Measurements from ENCODE around the gene BRI3BP.

The BRI3BP gene

DNA sequence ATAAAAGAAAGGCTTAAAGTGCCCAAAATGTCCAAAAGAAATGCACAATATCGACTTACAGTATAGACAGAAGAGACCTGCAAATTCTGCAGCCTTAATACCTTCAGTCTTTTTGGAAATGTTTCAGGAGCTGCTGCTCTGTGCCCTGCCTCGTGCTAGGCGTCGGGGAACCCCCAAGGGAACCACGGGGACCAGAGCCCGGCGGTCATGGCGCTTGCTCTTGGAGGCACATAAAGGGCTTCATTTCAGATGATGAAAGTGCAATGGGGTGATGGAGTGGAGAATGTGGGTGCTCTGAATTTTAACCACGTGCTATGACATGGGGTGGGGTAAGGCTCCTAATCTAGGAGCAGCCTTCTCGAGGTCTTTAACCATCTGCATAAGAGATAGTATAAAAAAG lies 57.0 kb downstream of the BRI3BP start:
- TF ChIP-seq, protein P1, sequence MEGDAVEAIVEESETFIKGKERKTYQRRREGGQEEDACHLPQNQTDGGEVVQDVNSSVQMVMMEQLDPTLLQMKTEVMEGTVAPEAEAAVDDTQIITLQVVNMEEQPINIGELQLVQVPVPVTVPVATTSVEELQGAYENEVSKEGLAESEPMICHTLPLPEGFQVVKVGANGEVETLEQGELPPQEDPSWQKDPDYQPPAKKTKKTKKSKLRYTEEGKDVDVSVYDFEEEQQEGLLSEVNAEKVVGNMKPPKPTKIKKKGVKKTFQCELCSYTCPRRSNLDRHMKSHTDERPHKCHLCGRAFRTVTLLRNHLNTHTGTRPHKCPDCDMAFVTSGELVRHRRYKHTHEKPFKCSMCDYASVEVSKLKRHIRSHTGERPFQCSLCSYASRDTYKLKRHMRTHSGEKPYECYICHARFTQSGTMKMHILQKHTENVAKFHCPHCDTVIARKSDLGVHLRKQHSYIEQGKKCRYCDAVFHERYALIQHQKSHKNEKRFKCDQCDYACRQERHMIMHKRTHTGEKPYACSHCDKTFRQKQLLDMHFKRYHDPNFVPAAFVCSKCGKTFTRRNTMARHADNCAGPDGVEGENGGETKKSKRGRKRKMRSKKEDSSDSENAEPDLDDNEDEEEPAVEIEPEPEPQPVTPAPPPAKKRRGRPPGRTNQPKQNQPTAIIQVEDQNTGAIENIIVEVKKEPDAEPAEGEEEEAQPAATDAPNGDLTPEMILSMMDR (IDR thresholded peaks at IDR 0.05; ENCODE audit: unreplicated experiment in 3 of 3) = no peak
- H3K9me3 Mint-ChIP-seq = no peaks in the 10 kb centered on the region
- H3K4me3 Mint-ChIP-seq = no peak overlapping the region
- no peak overlapping the region for H3K27ac Mint-ChIP-seq
- H3K27me3 Mint-ChIP-seq (ENCODE audit: low read depth) = no peaks in the 10 kb centered on the region
- H3K36me3 Mint-ChIP-seq (ENCODE audit: low read depth) = no peaks in the 10 kb centered on the region
- no peaks in the 10 kb centered on the region for H3K4me1 Mint-ChIP-seq

DNA sequence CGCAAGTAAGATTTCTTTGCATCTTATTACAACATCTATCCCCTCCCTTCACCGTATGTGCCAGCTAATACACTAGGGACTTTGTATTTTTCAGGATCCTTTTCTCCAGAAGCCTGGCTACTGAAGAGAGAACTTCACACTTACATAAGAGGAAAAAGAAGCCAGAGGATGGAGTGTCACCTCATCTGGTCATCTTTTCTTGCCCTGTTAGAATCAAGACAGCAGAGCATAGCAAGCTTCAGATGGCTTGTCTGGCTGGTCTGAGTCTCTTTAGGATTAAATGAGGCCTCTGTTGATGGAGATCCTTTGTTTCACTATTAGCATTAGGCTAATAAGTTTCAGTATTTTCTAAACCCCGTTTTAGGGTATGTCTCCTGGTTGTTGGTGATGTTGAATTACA lies 57.4 kb downstream of the BRI3BP start:
- no peak overlapping the region for H3K4me3 Mint-ChIP-seq
- TF ChIP-seq, protein P1 (IDR thresholded peaks at IDR 0.05; ENCODE audit: unreplicated experiment in 3 of 3) = no peak
- no peaks in the 10 kb centered on the region for H3K27me3 Mint-ChIP-seq (ENCODE audit: low read depth)
- no peaks in the 10 kb centered on the region for H3K9me3 Mint-ChIP-seq
- no peaks in the 10 kb centered on the region for H3K36me3 Mint-ChIP-seq (ENCODE audit: low read depth)
- no peak overlapping the region for H3K27ac Mint-ChIP-seq
- H3K4me1 Mint-ChIP-seq = no peaks in the 10 kb centered on the region

DNA sequence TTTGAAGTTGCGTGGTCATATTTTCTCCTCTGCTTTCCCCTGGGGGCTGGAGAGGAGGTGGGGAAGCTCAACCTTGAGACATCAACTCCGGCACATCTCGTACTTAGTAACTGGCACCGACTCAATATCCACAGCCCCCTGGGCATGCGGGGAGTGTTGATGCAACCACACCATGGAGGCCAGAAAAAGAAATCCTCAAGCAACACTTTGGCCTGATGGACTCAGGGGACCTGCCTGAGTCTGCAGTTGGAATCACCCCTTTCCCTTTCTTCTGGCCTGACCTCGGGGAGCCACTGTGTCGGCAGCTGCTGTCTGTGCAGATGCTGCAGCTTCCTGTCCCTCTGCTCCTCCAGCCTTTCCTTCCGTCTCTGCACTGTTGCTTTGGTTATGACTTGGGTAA lies 60.4 kb downstream of the BRI3BP start:
- no peaks in the 10 kb centered on the region for H3K27me3 Mint-ChIP-seq (ENCODE audit: low read depth)
- no peak overlapping the region for H3K27ac Mint-ChIP-seq
- H3K9me3 Mint-ChIP-seq = no peaks in the 10 kb centered on the region
- TF ChIP-seq, protein P1 (IDR thresholded peaks at IDR 0.05; ENCODE audit: unreplicated experiment in 3 of 3) = no peak
- no peaks in the 10 kb centered on the region for H3K4me1 Mint-ChIP-seq
- no peaks in the 10 kb centered on the region for H3K36me3 Mint-ChIP-seq (ENCODE audit: low read depth)
- H3K4me3 Mint-ChIP-seq = no peak overlapping the region

DNA sequence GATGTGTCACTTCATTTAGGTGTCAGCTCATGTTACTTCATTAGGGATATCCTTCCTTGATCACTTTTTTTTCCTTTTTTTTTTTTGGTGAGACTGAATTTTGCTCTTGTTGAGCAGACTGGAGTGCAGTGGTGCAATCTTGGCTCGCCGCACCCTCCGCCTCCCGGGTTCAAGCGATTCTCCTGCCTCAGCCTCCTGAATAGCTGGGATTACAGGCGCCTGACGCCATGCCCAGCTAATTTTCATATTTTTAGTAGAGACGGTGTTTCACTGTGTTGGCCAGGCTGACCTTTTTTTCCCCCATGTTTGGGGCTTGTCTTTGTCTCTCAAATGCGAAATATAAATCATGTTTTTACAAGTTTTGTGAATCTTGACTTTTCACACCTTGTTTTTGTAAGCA lies 62.1 kb downstream of the BRI3BP start:
- Mint-ChIP-seq H3K9me3 (peaks cover 7% of the 10 kb centered on the region), H3K4me3 (no peak overlapping the region), H3K27me3 (ENCODE audit: low read depth) (peaks cover 5% of the 10 kb centered on the region), H3K4me1 (no peaks in the 10 kb centered on the region), H3K36me3 (ENCODE audit: low read depth) (no peaks in the 10 kb centered on the region), H3K27ac (no peak overlapping the region)
- TF ChIP-seq, protein P1 (IDR thresholded peaks at IDR 0.05; ENCODE audit: unreplicated experiment in 3 of 3) = no peak

DNA sequence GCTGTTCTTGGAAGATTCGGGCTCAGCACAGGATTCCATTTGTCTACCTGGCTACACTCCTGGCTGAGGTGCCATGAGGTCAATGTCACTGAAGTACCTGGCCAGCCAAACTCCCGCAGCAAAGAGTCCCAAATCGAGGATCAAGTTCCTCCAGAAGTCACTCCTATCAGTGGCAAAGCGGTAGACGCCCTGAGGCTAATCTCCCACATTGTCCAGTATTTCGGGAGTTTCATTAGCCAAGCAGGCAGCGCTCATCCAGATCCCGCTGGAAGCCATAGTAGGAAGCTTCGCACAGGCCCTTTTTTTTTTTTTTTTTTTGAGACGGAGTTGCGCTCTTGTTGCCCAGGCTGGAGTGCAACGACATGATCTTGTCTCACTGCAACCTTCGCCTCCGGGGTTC lies 62.9 kb downstream of the BRI3BP start:
- Mint-ChIP-seq H3K4me1 (no peaks in the 10 kb centered on the region), H3K27ac (no peak overlapping the region), H3K27me3 (ENCODE audit: low read depth) (peaks cover 5% of the 10 kb centered on the region), H3K4me3 (no peak overlapping the region), H3K9me3 (peaks cover 7% of the 10 kb centered on the region), H3K36me3 (ENCODE audit: low read depth) (no peaks in the 10 kb centered on the region)
- TF ChIP-seq, protein P1 (IDR thresholded peaks at IDR 0.05; ENCODE audit: unreplicated experiment in 3 of 3) = no peak

DNA sequence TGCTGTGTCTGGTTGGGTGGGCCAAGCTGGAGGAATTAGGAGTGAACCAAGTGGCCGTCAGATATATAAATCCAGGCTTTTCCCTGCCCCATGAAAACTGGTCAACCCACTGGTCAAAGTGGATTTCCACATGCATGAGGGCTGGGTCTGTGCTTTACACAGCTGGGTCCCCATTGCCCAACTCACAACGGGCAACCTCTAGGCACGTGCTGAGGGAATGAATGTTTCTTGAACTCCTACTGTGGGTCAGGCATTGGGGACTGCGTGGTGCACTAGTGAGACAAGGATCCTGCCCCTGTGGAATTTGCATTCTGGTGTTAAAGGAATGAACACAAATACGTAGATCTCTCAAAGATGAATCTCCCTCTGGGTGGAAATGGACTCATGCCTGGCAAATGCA lies 64.3 kb downstream of the BRI3BP start:
- Mint-ChIP-seq H3K27me3 (ENCODE audit: low read depth) (peaks cover 9% of the 10 kb centered on the region), H3K9me3 (peaks cover 11% of the 10 kb centered on the region), H3K4me1 (no peaks in the 10 kb centered on the region), H3K36me3 (ENCODE audit: low read depth) (peaks cover 4% of the 10 kb centered on the region), H3K4me3 (no peak overlapping the region), H3K27ac (no peak overlapping the region)
- TF ChIP-seq, protein P1 (IDR thresholded peaks at IDR 0.05; ENCODE audit: unreplicated experiment in 3 of 3) = no peak
